ENCODE measurements around the gene SQSTM1. TPM values are rescaled to one million over a fixed set of nuclear protein-coding genes. Genes with fewer than 3 reads are reported as not detected.

SQSTM1 gene
- total RNA-seq, 1 donor from 2014 or later, result 97.0 TPM

GRCh38 chr5:179814090-179814489 is 6.6 kb upstream of the SQSTM1 start:
- no peak overlapping the region for H3K4me3 Mint-ChIP-seq (ENCODE audit: unreplicated experiment)
- H3K27ac Mint-ChIP-seq (ENCODE audit: unreplicated experiment), result no peak overlapping the region
- peaks cover 4% of the 10 kb centered on the region for H3K36me3 Mint-ChIP-seq (ENCODE audit: unreplicated experiment)
- TF ChIP-seq CTCF (IDR thresholded peaks at IDR 0.05; ENCODE audit: partially characterized antibody, unreplicated experiment), result no peak
- no peak for DNase-seq
- peaks cover 3% of the 10 kb centered on the region for H3K4me1 Mint-ChIP-seq (ENCODE audit: low read depth, unreplicated experiment)
- peaks cover 4% of the 10 kb centered on the region for H3K9me3 Mint-ChIP-seq (ENCODE audit: unreplicated experiment)
- peaks cover 7% of the 10 kb centered on the region for H3K27me3 Mint-ChIP-seq (ENCODE audit: unreplicated experiment)

GRCh38 chr5:179815491-179816249 is 5.0 kb upstream of the SQSTM1 start:
- no peak for DNase-seq
- peaks cover 7% of the 10 kb centered on the region for H3K27me3 Mint-ChIP-seq (ENCODE audit: unreplicated experiment)
- H3K4me1 Mint-ChIP-seq (ENCODE audit: low read depth, unreplicated experiment), result peaks cover 6% of the 10 kb centered on the region
- peaks cover 4% of the 10 kb centered on the region for H3K36me3 Mint-ChIP-seq (ENCODE audit: unreplicated experiment)
- peak overlapping the region; percentile 75 for H3K4me3 Mint-ChIP-seq (ENCODE audit: unreplicated experiment)
- no peak overlapping the region for H3K27ac Mint-ChIP-seq (ENCODE audit: unreplicated experiment)
- H3K9me3 Mint-ChIP-seq (ENCODE audit: unreplicated experiment), result peaks cover 6% of the 10 kb centered on the region
- no peak for TF ChIP-seq CTCF (IDR thresholded peaks at IDR 0.05; ENCODE audit: partially characterized antibody, unreplicated experiment)

DNA sequence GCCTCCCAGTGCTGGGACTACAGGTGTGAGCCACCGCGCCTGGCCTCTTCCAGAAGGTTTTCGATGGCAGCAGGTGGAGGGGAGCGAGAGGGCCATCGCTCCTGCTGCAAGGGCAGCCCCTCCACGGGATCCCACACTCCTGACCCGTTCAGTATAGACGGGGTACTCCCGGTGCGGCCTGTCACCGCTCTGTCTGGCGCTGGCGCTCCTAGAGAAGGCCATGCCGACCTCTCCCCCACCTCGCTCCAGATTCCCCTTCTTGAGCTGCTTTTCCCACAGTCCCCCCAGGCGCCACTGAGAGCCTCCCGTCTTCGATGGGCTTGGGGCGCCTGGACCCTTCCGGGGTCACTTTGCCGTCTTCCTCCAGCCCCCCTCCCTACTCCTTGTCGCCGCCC is 4.3 kb upstream of the SQSTM1 start:
- Mint-ChIP-seq H3K4me3 (ENCODE audit: unreplicated experiment) (no peak overlapping the region), H3K27me3 (ENCODE audit: unreplicated experiment) (peaks cover 7% of the 10 kb centered on the region), H3K4me1 (ENCODE audit: low read depth, unreplicated experiment) (peaks cover 6% of the 10 kb centered on the region), H3K27ac (ENCODE audit: unreplicated experiment) (no peak overlapping the region), H3K9me3 (ENCODE audit: unreplicated experiment) (peaks cover 6% of the 10 kb centered on the region), H3K36me3 (ENCODE audit: unreplicated experiment) (peaks cover 4% of the 10 kb centered on the region)
- DNase-seq, result no peak
- TF ChIP-seq CTCF (IDR thresholded peaks at IDR 0.05; ENCODE audit: partially characterized antibody, unreplicated experiment), result no peak

DNA sequence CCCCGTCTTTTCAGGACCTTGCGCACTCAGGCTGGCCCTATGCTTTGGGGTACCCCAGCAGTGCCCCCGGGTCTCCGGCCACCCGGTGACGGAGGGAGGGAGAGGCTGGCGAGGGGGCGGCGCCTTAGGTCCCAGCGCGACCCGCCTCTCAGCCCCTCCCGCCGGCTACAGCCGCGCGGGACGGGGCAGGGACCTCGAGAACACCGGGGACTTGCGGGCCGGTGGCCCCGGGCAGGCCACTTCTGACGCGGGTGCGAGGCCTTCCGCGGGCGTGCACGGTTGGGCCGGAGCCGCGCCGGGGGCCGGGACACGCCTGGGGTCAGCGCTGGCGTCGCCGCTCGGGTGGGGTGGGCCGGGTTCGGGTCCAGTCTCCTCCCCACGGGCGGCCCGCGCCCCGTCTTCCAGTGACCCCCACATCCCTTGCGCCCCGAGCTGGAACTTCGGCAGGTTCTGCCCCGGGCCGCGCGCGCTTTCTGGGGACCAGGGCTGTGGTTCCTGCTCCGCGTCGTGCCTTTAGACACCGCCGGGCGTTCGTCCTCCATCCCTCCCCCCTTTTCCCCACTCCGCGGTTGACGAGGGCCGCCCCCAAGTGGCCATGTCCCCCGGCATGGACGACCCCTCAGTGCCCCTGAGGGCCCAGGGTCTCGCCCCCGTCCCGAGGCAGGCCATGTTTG is 3.8 kb upstream of the SQSTM1 start:
- no peak overlapping the region for H3K4me3 Mint-ChIP-seq (ENCODE audit: unreplicated experiment)
- no peak for TF ChIP-seq CTCF (IDR thresholded peaks at IDR 0.05; ENCODE audit: partially characterized antibody, unreplicated experiment)

DNA sequence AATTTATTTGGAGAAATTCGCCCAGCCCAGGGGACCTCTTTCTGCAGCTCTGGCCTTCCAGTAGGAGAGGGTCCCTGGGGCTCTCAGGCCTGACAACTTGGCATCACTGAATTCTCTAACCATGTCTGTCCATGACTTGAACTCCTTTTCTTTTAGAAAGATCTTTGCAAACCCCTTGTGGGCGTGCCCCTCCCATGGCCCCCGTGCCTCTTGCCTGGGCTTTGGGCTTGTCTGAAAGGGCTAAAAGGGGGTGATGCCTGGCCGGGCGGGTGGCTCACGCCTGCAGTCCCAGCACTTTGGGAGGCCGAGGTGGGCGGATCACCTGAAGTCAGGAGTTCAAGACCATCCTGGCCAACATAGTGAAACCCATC is 3.2 kb upstream of the SQSTM1 start:
- peaks cover 11% of the 10 kb centered on the region for H3K27me3 Mint-ChIP-seq (ENCODE audit: unreplicated experiment)
- H3K4me3 Mint-ChIP-seq (ENCODE audit: unreplicated experiment), result peak overlapping the region; percentile 57
- no peak for TF ChIP-seq CTCF (IDR thresholded peaks at IDR 0.05; ENCODE audit: partially characterized antibody, unreplicated experiment)
- H3K9me3 Mint-ChIP-seq (ENCODE audit: unreplicated experiment), result peaks cover 12% of the 10 kb centered on the region
- peaks cover 4% of the 10 kb centered on the region for H3K36me3 Mint-ChIP-seq (ENCODE audit: unreplicated experiment)
- no peak for DNase-seq
- no peak overlapping the region for H3K27ac Mint-ChIP-seq (ENCODE audit: unreplicated experiment)
- peaks cover 13% of the 10 kb centered on the region for H3K4me1 Mint-ChIP-seq (ENCODE audit: low read depth, unreplicated experiment)

More for the DNA sequence above, 3.8 kb upstream of the SQSTM1 start:
- Mint-ChIP-seq H3K27me3 (ENCODE audit: unreplicated experiment) (peaks cover 11% of the 10 kb centered on the region), H3K4me1 (ENCODE audit: low read depth, unreplicated experiment) (peaks cover 8% of the 10 kb centered on the region), H3K36me3 (ENCODE audit: unreplicated experiment) (peaks cover 4% of the 10 kb centered on the region), H3K9me3 (ENCODE audit: unreplicated experiment) (peaks cover 8% of the 10 kb centered on the region), H3K27ac (ENCODE audit: unreplicated experiment) (no peak overlapping the region)
- no peak for DNase-seq
